ENCODE measurements around the gene ZCCHC14. TPM values are rescaled to one million over a fixed set of nuclear protein-coding genes. Genes with fewer than 3 reads are reported as not detected.
A peak's percentile ranks its signal among the peaks of the same experiment; 100 is the strongest.

Gene ZCCHC14
- total and polyA plus RNA-seq, 2 of the 13 experiments (the other 11 are each of a cell fraction or from before 2014, with no cell fraction given) = 12.4 to 12.5 TPM

DNA sequence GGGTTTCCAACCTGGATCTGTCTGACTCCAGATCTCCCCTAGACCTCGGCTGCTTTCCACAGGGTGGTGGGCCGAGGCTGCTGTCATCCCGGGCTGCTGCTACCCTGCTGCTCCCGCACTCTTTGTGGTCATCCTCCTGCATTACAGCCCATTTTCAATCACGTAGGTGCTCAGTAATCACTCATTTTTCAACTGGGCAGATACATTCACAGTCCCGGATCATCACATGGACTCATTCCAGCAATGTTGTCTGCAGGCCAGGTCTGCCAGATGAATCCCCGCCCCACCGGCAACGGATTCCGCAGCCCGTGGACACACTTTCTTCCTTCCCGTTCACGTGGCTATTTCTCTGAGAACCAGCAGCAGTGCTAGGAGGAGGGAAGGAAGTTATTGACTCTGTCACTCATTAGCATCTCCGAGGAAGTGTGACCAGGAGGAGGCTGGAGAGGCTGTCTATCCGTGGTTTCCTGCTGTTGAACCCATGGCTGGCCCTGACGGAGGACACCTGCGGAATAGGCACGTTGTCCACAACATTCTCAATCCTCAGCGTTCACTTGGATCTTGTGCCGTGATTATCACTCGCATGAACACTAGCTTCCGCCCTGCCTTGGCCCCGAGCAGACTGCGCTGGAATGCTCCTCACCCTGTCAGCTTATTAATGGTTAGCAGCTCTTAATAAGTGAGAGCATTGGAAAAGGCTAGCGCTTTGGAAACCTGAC is 14.7 kb upstream of the ZCCHC14 start (continued):
- no peak for TF ChIP-seq ZNF572 (CRISPR knock-in tag; IDR thresholded peaks at IDR 0.05)
- no peak for TF ChIP-seq ZNF101 (CRISPR knock-in tag; IDR thresholded peaks at IDR 0.05; ENCODE audit: borderline replicate concordance, low read depth)
- no peak for TF ChIP-seq MTF2 (CRISPR knock-in tag; IDR thresholded peaks at IDR 0.05; ENCODE audit: borderline replicate concordance)
- peak; percentile 43; the same call in 1 of the 2 replicates for TF ChIP-seq ZNF263 (CRISPR knock-in tag; IDR thresholded peaks at IDR 0.05)
- TF ChIP-seq, protein P1, sequence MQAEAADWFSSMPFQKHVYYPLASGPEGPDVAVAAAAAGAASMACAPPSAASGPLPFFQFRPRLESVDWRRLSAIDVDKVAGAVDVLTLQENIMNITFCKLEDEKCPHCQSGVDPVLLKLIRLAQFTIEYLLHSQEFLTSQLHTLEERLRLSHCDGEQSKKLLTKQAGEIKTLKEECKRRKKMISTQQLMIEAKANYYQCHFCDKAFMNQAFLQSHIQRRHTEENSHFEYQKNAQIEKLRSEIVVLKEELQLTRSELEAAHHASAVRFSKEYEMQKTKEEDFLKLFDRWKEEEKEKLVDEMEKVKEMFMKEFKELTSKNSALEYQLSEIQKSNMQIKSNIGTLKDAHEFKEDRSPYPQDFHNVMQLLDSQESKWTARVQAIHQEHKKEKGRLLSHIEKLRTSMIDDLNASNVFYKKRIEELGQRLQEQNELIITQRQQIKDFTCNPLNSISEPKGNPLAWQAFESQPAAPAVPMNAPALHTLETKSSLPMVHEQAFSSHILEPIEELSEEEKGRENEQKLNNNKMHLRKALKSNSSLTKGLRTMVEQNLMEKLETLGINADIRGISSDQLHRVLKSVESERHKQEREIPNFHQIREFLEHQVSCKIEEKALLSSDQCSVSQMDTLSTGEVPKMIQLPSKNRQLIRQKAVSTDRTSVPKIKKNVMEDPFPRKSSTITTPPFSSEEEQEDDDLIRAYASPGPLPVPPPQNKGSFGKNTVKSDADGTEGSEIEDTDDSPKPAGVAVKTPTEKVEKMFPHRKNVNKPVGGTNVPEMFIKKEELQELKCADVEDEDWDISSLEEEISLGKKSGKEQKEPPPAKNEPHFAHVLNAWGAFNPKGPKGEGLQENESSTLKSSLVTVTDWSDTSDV (CRISPR knock-in tag; IDR thresholded peaks at IDR 0.05) = 0 out of 2 replicates have a peak, but pooled peaks have one; percentile 53
- 0 out of 2 replicates have a peak, but pooled peaks have one; percentile 12 for TF ChIP-seq MTA1 (CRISPR knock-in tag; IDR thresholded peaks at IDR 0.05; ENCODE audit: borderline replicate concordance)
- no peak for TF ChIP-seq REL (CRISPR knock-in tag; conservative IDR thresholded peaks at IDR 0.05)
- no peak for TF ChIP-seq ZBTB7A (CRISPR knock-in tag; IDR thresholded peaks at IDR 0.05)
- no peak for TF ChIP-seq PCBP2 (optimal IDR thresholded peaks at IDR 0.05; ENCODE audit: low read depth, low read length, poor library complexity, severe bottlenecking)
- TF ChIP-seq POLR2G (IDR thresholded peaks at IDR 0.05; ENCODE audit: low read depth, low read length) = no peak
- 0 out of 2 replicates have a peak, but pooled peaks have one; percentile 10 for TF ChIP-seq RXRA (CRISPR knock-in tag; IDR thresholded peaks at IDR 0.05)
- TF ChIP-seq ZMYM3 (CRISPR knock-in tag; IDR thresholded peaks at IDR 0.05) = peak; percentile 40; the same call in 1 of the 2 replicates
- no peak for TF ChIP-seq GTF3A (CRISPR knock-in tag; conservative IDR thresholded peaks at IDR 0.05)
- TF ChIP-seq, protein P2, sequence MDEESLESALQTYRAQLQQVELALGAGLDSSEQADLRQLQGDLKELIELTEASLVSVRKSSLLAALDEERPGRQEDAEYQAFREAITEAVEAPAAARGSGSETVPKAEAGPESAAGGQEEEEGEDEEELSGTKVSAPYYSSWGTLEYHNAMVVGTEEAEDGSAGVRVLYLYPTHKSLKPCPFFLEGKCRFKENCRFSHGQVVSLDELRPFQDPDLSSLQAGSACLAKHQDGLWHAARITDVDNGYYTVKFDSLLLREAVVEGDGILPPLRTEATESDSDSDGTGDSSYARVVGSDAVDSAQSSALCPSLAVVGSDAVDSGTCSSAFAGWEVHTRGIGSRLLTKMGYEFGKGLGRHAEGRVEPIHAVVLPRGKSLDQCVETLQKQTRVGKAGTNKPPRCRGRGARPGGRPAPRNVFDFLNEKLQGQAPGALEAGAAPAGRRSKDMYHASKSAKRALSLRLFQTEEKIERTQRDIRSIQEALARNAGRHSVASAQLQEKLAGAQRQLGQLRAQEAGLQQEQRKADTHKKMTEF (CRISPR knock-in tag; IDR thresholded peaks at IDR 0.05) = peak; percentile 48; the same call in 1 of the 2 replicates
- no peak for TF ChIP-seq DMAP1 (CRISPR knock-in tag; IDR thresholded peaks at IDR 0.05)
- TF ChIP-seq, protein P3, sequence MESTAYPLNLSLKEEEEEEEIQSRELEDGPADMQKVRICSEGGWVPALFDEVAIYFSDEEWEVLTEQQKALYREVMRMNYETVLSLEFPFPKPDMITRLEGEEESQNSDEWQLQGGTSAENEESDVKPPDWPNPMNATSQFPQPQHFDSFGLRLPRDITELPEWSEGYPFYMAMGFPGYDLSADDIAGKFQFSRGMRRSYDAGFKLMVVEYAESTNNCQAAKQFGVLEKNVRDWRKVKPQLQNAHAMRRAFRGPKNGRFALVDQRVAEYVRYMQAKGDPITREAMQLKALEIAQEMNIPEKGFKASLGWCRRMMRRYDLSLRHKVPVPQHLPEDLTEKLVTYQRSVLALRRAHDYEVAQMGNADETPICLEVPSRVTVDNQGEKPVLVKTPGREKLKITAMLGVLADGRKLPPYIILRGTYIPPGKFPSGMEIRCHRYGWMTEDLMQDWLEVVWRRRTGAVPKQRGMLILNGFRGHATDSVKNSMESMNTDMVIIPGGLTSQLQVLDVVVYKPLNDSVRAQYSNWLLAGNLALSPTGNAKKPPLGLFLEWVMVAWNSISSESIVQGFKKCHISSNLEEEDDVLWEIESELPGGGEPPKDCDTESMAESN (CRISPR knock-in tag; conservative IDR thresholded peaks at IDR 0.05) = no peak
- TF ChIP-seq, protein P4, sequence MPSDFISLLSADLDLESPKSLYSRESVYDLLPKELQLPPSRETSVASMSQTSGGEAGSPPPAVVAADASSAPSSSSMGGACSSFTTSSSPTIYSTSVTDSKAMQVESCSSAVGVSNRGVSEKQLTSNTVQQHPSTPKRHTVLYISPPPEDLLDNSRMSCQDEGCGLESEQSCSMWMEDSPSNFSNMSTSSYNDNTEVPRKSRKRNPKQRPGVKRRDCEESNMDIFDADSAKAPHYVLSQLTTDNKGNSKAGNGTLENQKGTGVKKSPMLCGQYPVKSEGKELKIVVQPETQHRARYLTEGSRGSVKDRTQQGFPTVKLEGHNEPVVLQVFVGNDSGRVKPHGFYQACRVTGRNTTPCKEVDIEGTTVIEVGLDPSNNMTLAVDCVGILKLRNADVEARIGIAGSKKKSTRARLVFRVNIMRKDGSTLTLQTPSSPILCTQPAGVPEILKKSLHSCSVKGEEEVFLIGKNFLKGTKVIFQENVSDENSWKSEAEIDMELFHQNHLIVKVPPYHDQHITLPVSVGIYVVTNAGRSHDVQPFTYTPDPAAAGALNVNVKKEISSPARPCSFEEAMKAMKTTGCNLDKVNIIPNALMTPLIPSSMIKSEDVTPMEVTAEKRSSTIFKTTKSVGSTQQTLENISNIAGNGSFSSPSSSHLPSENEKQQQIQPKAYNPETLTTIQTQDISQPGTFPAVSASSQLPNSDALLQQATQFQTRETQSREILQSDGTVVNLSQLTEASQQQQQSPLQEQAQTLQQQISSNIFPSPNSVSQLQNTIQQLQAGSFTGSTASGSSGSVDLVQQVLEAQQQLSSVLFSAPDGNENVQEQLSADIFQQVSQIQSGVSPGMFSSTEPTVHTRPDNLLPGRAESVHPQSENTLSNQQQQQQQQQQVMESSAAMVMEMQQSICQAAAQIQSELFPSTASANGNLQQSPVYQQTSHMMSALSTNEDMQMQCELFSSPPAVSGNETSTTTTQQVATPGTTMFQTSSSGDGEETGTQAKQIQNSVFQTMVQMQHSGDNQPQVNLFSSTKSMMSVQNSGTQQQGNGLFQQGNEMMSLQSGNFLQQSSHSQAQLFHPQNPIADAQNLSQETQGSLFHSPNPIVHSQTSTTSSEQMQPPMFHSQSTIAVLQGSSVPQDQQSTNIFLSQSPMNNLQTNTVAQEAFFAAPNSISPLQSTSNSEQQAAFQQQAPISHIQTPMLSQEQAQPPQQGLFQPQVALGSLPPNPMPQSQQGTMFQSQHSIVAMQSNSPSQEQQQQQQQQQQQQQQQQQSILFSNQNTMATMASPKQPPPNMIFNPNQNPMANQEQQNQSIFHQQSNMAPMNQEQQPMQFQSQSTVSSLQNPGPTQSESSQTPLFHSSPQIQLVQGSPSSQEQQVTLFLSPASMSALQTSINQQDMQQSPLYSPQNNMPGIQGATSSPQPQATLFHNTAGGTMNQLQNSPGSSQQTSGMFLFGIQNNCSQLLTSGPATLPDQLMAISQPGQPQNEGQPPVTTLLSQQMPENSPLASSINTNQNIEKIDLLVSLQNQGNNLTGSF (CRISPR knock-in tag; IDR thresholded peaks at IDR 0.05) = 0 out of 2 replicates have a peak, but pooled peaks have one; percentile 47

Measured in HepG2 (cell line).